GDM1 (cell line): Measurements from ENCODE around the gene TMEM141.
A peak's percentile ranks its signal among the peaks of the same experiment; 100 is the strongest.
"Not testable (repeated sequence)": the region's sequence is repeated elsewhere in the genome, so short reads cannot be mapped to it uniquely, and the experiment has no call there.

Experiments used
- DNase-seq: peaks from one replicate; lab custom pipeline; 2025; lab: John Stamatoyannopoulos, UW

TMEM141 gene

GRCh38 chr9:136794281-136794999 lies 3.3 kb downstream of the TMEM141 start:
- no peak for DNase-seq

DNA sequence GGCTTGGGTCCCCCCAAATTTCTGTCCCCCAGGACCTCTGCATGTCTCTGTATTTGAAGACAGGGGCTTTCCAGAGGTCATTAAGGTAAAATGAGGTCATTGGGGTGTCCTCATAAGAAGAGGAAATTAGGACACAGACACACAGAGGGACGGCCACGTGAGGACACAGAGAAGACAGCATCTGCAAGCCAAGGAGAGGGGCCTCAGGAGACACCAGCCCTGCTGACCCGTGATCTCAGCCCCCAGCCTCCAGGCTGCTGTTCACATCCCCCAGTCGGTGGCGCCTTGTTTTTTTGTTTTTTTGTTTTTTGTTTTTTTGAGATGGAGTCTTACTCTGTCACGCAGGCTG lies 3.8 kb downstream of the TMEM141 start:
- DNase-seq, result no peak

GRCh38 chr9:136796238-136796774 lies 5.2 kb downstream of the TMEM141 start, which contains the start of gene CCDC183:
Gene CCDC183, plus strand, starts transcription at chr9:136796338. Its CDS starts 60 bp downstream, at chr9:136796398.
- no peak for DNase-seq

DNA sequence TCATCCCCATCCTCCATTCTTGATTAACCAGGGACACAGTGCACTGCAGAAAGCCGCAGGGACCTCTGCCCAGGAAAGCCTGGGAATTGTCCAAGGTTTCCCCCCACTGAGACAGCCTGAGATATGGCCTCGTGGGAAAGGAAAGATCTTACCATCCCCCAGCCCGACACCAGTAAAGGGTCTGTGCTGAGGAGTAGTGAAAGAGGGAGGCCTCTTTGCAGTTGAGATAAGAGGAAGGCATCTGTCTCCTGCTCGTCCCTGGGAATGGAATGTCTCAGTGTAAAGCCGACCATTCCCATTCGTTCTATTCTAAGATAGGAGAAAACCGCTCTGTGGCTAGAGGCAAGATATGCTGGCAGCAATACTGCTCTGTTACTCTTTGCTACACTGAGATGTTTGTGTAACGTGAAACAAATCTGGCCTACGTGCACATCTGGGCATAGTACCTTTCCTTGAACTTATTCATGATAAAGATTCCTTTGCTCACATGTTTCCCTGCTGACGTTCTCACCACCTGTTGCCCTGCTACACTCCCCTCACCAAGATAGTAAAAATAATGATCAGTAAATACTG lies 5.7 kb downstream of the TMEM141 start:
- not testable (repeated sequence) for DNase-seq

DNA sequence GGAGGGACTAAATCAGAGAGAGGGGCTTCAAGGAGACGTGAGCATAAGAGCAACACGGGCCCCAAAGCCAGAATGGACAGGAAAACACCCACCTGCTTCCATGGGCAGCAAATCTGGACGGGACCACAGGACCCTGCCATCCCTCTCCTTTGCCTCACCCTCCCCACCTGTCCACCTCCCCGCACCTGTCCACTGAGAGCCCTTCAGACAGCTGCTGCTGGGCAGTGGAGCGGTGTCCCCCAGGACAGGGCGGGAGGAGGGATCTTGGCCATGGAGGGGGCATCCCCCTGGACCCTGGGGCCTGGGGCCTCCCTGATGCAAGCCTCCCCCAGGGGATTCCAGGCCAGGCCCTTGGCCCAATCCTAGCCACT lies 7.5 kb downstream of the TMEM141 start:
- no peak for DNase-seq

DNA sequence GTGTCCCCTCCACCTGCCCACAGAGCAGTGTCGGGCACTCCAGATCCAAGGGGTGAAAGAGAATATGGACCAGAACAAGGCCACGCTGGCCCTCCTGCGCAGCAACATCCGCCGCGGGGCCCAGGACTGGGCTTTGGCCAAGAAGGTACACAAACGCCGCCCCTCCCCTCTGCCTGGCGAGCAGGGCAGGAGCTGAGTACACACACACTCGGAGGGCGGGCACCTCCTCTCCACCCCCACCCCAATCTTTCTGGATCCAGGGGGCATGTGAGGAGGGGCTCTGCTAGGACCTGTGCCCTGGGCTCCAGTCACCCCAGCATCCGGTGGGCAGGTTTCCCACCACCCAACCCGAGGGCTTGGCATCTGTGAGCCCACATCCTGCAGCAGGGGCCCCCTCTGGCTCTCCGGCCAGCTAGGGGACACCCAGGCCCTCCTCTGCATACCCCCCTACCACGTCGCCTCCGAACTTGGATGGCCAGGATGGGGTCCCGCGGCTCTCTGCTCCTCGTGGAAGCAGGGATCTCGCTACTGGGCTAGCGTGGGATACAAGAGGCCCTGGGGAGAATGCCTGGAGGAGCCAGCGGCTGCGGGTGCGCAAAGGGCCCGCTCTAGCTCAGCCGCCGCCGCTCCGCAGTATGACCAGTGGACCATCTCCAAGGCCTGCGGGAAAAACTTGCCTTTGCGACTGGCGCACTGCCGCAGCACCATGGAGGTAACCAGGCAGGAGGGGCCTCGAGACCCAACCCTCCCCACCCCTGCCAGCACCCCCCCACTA lies 8.1 kb downstream of the TMEM141 start:
- no peak for DNase-seq

DNA sequence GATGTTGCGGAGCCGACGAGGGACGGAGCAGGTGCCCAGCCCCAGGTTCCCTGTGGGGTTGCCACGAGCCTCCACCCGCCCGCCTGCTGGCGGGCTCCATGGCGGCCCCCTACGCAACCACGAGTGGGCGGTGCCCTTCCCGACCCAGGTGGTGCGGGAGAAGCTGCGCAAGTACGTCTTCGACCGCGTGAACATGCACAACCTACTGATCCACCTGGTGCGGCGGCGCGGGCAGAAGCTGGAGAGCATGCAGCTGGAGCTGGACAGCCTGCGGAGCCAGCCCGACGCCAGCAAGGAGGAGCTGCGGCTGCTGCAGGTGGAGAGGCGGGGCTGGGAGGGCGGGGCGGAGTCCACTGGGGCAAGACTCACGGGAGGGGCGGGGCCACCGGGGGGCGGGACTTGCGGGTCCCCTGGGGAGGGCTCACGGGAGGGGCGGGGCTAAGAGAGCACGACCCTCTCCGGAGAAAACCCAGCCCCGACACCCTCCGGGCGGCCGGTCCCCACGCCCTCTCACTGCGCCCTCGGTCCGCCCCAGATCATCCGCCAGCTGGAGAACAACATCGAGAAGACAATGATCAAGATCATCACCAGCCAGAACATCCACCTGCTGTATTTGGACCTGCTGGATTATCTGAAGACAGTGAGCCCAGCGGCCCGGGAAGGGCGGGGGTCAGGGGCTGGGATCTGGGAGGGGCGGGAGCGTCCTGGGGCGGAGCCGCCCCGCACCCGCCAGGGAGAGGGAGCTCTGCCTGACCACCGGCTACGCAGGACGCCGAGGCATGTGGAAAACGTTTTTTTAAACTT lies 8.9 kb downstream of the TMEM141 start:
- peak; percentile 81 for DNase-seq

DNA sequence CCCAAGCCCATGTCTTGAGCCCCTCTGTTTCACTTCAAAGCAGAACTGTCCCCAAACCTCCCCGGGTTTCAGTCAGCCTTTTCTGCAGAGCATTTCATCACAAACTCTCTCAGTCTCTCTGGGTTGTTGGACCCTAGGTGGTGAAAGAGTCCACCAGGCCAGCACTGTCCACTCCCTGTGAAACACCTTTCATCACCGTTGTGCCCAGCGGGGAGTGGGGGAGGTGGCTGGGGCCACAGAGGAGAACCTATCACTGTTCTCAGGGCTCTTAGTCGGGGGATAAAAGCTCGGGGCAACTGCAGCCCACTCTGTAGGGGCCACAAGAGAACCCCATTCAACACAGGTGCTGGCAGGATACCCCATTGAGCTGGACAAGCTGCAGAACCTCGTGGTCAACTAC lies 11.2 kb downstream of the TMEM141 start:
- no peak for DNase-seq

- DNase-seq, result not testable (repeated sequence)
These were observed 11.9 kb downstream of the TMEM141 start for GRCh38 chr9:136803009-136803550.

- DNase-seq, result no peak
These were observed 12.7 kb downstream of the TMEM141 start for GRCh38 chr9:136803551-136804508.

GRCh38 chr9:136804509-136805206 lies 13.5 kb downstream of the TMEM141 start:
- no peak for DNase-seq

GRCh38 chr9:136805207-136805740 lies 14.1 kb downstream of the TMEM141 start:
- DNase-seq, result no peak

- DNase-seq, result no peak
These were observed 14.9 kb downstream of the TMEM141 start for GRCh38 chr9:136806067-136806466.

DNA sequence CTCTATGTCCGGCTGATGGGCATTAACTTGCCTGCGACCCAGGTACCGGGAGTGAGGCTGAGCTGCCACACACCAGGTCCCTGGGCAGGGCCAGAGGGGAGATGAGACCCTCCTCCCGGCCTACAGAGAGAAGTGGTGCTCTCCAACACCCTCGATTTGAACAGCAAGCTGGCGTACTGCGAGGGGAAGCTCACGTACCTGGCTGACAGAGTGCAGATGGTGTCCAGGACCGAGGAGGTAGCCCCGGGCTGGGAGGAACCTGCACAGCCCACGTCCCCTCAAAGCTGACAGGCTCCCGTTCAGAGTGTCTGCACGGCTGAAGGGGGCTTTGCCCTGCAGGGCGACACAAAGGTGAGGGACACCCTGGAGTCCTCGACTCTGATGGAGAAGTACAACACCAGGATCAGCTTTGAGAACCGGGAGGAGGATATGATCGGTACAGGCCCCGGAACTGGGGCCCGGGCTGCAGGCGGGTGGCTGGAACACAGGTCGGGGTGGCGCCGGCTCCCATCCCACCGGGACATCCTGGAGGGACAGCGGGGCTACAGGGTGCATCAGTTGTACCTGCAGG lies 15.6 kb downstream of the TMEM141 start:
- no peak for DNase-seq

- DNase-seq, result peak; percentile 82
These were observed 16.3 kb downstream of the TMEM141 start, which contains the start of gene RABL6 for GRCh38 chr9:136807281-136808074. Gene RABL6, plus strand, starts transcription at chr9:136807948. Its CDS starts 249 bp downstream, at chr9:136808197.

DNA sequence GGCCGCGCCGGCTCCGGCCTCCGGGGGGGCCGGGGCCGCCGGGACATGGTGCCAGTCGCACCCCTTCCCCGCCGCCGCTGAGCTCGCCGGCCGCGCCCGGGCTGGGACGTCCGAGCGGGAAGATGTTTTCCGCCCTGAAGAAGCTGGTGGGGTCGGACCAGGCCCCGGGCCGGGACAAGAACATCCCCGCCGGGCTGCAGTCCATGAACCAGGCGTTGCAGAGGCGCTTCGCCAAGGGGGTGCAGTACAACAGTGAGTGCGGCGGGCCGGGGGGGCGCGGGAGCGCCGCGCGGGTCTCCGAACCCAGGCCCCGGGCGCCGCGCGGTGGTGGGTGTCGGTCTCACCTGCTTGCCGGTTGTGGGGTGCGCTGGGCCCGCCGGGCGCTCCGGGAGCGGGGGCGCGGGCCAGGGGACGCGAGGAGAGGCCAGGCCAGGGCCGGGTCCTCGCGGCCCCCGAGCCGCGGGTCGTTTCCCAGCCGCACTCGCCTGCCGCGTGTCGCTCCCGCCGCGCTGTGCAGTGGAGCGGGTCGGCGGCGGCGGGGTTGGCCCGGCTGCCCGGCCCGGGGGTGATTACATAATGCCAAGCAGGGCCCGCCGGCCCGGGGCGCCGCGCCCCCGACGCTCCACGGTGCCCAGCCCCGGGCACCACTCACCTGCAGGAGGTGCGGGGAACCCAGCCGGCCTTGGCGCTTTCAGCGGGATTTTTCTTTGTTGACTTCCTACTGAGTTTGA lies 17.1 kb downstream of the TMEM141 start:
- no peak for DNase-seq

GRCh38 chr9:136808806-136809158 lies 17.6 kb downstream of the TMEM141 start:
- no peak for DNase-seq
